Stimulated activated CD4-positive, alpha-beta T cell treated with anti-CD3 and anti-CD28 coated beads, Interleukin-2, amount 100 ng/mL, for 48 hours (primary cell): ENCODE data around the gene CAPN11.
"Not testable (repeated sequence)": the region's sequence is repeated elsewhere in the genome, so short reads cannot be mapped to it uniquely, and the experiment has no call there.

Experiments used
- DNase-seq, 2 donors: peaks; one replicate each; pipeline ENCODE4 v3.0.0-alpha.2; 2020

The CAPN11 gene

DNA sequence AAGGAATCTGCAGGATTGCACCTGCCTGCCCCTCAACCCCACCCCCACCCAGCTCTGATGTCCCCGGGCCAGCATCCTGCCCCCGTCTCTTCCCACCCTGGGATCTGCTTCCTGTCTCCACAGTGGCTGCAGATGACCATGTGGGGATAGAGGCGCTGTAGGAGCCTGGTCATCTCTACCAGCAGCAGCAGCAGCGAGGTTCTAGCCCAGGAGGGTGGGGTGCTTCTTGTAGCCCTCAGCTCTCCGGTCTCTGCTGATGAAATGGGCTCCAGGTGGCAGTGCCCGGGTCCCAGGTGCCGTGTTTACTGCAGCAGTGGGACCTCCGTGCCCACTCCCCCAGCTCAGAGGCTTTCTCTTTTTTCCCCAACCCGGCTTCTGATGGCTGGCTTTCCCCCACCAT lies 25.2 kb downstream of the CAPN11 start:
- DNase-seq: no peak

- not testable (repeated sequence) for DNase-seq
These were observed 26.7 kb downstream of the CAPN11 start for GRCh38 chr6:44185356-44185755.

- DNase-seq: no peak
These were observed 27.5 kb downstream of the CAPN11 start for GRCh38 chr6:44185953-44186634.

- DNase-seq: no peak
These were observed 28.0 kb downstream of the CAPN11 start for GRCh38 chr6:44186635-44187025.

DNA sequence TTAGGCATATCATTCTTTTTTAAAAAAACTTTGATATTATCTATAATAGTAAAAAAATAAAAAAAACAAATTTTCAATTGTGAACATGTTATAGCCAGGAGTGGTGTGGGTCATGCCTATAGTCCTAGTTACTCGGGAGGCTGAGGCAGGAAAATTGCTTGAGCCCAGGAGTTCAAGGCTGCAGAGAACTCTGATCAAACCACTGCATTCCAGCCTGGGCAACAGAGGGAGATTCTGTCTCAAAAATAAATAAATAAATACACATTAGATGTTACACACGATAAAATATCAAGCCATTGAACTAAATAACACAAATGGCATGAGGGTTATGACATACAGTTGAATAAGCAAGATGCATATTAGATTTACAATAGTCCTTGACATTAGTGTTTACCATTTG lies 30.2 kb downstream of the CAPN11 start:
- DNase-seq: no peak

GRCh38 chr6:44189257-44189656 lies 30.6 kb downstream of the CAPN11 start:
- DNase-seq: no peak

DNA sequence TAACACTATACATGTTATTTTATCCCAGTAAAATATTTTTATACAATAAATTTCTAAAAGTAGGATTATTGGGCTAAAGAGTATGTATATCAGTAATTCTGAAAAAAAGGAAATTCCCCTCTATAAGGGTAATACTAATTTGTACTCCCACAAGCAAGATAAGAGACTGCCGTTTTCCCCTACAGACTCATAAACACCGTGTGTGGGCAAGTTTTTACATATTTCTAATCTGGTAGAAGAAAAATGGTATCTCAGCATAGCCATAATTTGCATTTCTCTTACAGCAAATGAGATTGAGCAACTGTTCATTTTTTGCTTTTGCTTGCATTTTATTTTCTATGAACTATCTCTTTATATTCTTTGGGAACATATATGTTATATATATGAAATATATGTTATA lies 32.1 kb downstream of the CAPN11 start:
- DNase-seq: no peak

DNA sequence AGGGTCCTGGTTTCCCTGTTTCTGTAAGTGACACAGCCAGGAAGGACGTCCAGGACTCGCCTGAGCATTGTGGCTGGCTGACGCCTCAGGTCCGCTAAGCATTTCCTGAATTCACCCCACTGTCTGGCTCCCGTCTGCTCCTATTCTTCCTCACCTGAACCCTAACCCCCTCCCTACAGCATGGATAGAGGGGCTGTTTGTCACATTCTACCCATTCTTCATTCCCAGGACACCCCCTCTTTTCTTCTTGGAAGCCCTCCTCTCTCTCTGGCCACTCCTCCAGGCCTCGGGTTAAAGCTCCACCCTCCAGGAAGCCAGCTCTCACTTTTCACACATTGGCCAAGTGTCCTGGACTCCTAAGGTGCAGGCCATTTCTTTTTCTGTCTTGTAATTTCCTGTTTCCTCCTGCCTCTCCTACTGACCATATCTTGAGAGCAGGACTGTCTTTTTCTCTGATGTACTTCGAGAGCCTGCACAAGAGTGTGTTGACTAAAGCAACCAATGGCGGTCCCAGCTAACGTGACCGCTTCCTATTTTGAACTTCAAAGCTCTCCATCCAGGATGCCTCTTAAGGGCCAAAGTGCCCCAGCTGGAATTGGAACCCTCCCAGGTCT lies 33.9 kb downstream of the CAPN11 start:
- DNase-seq: no peak

- no peak for DNase-seq
These were observed 34.8 kb downstream of the CAPN11 start for GRCh38 chr6:44193307-44193910.

GRCh38 chr6:44194326-44194725 lies 35.7 kb downstream of the CAPN11 start:
- DNase-seq: no peak

- not testable (repeated sequence) for DNase-seq
These were observed 37.7 kb downstream of the CAPN11 start for GRCh38 chr6:44196351-44196750.

DNA sequence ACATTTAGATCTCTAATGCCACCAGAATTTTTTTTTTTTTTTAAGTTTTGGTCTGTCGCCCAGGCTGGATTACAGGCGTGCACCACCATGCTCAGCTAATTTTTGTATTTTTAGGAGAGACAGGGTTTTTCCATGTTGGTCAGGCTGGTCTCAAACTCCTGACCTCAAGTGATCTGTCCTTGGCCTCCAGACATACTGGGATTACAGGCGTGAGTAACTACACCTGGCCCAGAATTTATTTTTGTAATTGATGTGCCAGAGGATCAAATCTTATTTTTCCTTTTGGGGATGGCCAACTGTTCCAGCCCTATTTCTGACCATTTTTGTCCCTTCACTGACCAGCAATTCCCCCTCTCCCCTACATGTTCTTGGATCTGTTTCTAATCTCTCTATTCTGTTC lies 40.1 kb downstream of the CAPN11 start:
- DNase-seq: no peak

GRCh38 chr6:44199883-44200282 lies 41.3 kb downstream of the CAPN11 start:
- DNase-seq: no peak

DNA sequence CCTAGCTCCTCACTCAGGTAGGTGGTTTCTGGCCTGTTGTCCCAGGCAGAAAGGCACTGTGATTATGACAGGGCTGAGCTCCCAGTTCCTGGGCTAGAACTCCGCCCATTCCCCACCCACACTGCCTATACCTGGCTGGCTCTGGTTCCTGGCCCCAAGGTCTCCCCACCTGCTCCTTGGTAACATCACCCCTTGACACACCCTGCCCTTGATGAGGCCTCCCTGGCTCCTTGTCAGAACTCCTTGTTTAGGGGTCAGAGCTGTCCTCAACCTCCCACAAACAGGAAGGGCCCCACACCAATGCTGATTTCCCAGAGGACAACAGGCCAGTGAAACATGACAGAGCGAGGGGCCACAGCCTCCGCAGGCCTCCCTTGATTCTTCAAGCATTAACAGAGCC lies 42.6 kb downstream of the CAPN11 start:
- DNase-seq: no peak

DNA sequence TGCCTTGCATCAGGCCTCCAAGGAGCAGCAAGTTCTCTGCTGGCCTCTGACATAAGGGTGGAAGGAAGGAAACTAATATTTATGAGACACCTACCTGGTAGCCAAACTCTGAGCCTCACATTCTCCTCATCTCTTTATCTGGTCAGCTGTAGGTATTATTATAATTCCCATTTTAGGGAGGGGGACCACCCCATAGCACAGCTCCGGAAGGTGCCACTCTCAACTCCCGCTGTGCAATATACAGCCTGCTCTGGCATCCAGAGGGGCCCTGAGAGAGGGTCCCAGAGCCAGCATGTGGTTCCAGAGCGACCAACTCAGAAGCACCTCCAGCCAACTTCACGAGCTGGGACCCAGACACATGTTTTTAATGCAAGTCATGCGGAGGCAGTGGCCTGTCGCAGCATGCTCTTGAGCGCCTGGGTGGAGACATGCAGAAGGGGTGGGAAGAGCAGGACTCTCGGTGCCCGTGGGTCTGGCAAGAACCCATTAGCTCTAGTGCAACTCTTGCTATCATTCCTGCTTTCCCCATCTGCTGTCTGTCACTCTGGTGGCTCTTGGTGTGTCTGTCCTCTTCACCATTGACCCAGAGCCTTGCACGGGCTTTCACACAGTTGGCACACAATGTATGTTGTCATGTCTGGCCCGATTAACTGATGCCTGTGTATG lies 43.2 kb downstream of the CAPN11 start:
- DNase-seq: no peak

GRCh38 chr6:44202332-44202971 lies 43.8 kb downstream of the CAPN11 start:
- no peak for DNase-seq

- no peak for DNase-seq
These were observed 44.5 kb downstream of the CAPN11 start for GRCh38 chr6:44202972-44203750.

- DNase-seq: no peak
These were observed 45.3 kb downstream of the CAPN11 start for GRCh38 chr6:44203955-44204354.

DNA sequence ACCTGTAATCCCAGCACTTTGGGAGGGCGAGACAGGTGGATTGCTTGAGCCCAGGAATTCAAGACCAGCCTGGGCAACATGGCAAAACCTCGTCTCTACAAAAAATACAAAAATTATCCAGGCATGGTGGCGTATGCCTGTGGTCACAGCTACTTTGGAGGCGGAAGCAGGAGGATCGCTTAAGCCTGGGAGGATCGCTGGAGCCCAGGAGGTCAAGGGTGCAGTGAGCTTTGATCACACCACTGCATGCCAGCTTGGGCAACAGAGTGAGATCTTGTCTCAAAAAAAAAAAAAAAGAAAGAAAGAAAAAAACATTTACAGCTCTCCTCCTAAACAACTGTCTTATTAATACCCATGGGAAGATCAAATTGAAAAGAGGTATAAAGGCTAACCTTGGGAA lies 49.3 kb downstream of the CAPN11 start:
- no peak for DNase-seq

DNA sequence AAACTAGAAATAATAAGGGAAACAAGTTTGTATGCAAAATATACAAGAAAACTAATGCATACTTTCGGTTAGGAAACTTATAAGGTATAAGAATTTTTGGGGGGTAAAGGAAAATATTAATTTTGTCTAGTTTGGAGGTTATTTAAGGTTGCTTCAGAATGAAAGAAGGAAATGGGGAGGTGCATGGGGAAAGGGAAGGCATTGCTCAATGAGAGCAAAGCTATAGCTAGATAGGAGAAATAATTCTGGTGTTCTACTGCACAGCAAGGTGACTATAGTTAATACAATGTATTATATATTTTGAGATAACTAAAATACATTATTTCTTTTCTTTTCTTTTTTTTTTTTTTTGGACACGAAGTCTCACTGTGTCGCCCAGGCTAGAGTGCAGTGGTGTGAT lies 52.7 kb downstream of the CAPN11 start:
- no peak for DNase-seq

DNA sequence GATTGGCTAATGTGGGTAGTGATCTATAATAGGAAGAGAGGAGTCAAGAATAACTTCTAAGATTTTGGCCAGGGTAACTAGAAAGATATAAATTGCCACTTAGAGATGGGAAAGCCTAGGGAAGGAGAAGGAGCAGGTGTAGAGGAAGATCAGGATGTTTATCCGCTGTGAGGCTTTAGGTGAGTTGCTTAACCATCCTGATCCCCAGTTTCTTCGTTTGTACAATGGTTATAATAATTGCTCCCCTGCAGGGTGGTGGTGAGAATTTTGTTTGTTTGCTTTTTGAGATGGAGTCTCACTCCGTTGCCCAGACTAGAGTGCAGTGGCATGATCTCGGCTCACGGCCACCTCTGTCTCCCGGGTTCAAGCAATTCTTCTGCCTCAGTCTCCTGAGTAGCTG lies 55.7 kb downstream of the CAPN11 start:
- DNase-seq: no peak

DNA sequence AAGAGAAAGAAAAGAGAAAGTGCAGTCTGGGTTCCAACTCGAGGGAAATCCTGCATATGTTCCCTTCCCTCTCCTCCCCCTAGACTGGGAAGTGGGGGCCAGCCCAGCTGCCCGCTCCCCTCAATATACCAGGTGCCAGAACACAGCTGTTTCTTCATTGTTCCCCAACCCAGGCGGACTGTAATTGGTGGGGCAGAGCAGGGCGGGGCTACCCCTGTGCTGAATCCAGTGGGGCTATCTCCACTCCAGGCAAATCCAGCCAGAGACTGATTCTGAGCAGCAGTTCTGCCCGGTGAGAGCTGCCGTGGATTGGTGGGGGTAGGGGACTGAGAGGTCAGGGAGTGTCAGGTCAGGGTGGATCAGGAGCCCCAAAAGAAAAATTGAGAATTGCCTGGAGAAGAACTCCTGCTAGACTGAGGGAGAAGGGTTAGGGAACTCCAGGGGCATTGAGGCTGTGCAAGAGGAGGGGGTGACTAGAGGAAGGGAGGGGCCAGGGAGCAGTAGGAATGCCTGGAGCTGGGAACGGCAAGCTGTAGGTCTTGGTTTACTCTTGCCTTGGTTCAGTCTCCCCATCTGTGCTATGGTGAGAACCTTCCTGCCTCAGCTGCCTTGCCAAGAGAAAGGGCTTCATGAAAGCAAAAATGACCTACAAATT lies 58.2 kb downstream of the CAPN11 start, which contains the start of gene MYMX:
Gene MYMX, plus strand, starts transcription at position 250 of the 655 bp plus-strand sequence. CDS start 546 bp downstream, outside the sequence.
- DNase-seq: no peak
